ENCODE results near the gene SERPINB8.

- no peak for TF ChIP-seq CTCF (IDR thresholded peaks at IDR 0.05)
- no peak for TF ChIP-seq POLR2A (IDR thresholded peaks at IDR 0.05)
- no peak for TF ChIP-seq POLR2AphosphoS5 (IDR thresholded peaks at IDR 0.05)
- no peak for TF ChIP-seq EP300 (IDR thresholded peaks at IDR 0.05)
These were observed 39.4 kb downstream of the SERPINB8 start for GRCh38 chr18:64009305-64009704.
